ENCODE data around the gene SNX11.

The SNX11 gene

GRCh38 chr17:48100591-48101011 lies 7.0 kb upstream of the SNX11 start:
- DNase-seq: peak; percentile 22

GRCh38 chr17:48101012-48101720 lies 6.4 kb upstream of the SNX11 start, which contains the start of gene CBX1:
TSS of gene CBX1 (minus strand) at chr17:48101478. CDS start at chr17:48077004, 24,474 bp downstream.
- peak; percentile 91 for DNase-seq

GRCh38 chr17:48102043-48102750 lies 5.4 kb upstream of the SNX11 start:
- DNase-seq: no peak

- DNase-seq: no peak
Measured at GRCh38 chr17:48102798-48103715, 4.5 kb upstream of the SNX11 start.

- no peak for DNase-seq
Measured at GRCh38 chr17:48104440-48104839, 3.1 kb upstream of the SNX11 start.

- DNase-seq: no peak
Measured at GRCh38 chr17:48106802-48107136, 797 bp upstream of the SNX11 start.

GRCh38 chr17:48110761-48111160 lies 3.2 kb downstream of the SNX11 start:
- no peak for DNase-seq

- DNase-seq: no peak
Measured at GRCh38 chr17:48111937-48112241, 4.3 kb downstream of the SNX11 start.

- DNase-seq: no peak
Measured at GRCh38 chr17:48113201-48113676, 5.7 kb downstream of the SNX11 start.

GRCh38 chr17:48121923-48122664 lies 14.5 kb downstream of the SNX11 start:
- DNase-seq: no peak

- DNase-seq: no peak
Measured at GRCh38 chr17:48122665-48123045, 15.1 kb downstream of the SNX11 start.

GRCh38 chr17:48123111-48123510 lies 15.5 kb downstream of the SNX11 start:
- no peak for DNase-seq

- no peak for DNase-seq
Measured at GRCh38 chr17:48123776-48124388, 16.3 kb downstream of the SNX11 start.

- no peak for DNase-seq
Measured at GRCh38 chr17:48125829-48126531, 18.4 kb downstream of the SNX11 start.

- DNase-seq: no peak
Measured at GRCh38 chr17:48126532-48126850, 18.9 kb downstream of the SNX11 start.

- DNase-seq: no peak
Measured at GRCh38 chr17:48127371-48128051, 19.9 kb downstream of the SNX11 start.

GRCh38 chr17:48128400-48128799 lies 20.8 kb downstream of the SNX11 start:
- DNase-seq: no peak

- no peak for DNase-seq
Measured at GRCh38 chr17:48129981-48130380, 22.4 kb downstream of the SNX11 start.

- DNase-seq: peak; percentile 78
Measured at GRCh38 chr17:48131216-48131824, 23.8 kb downstream of the SNX11 start.

GRCh38 chr17:48132385-48132784 lies 24.8 kb downstream of the SNX11 start:
- DNase-seq: no peak

Data from SHP77 treated with DMSO at 0.1 percent for 48 hours (cell line).